ENCODE measurements around the gene MT2A. TPM values are rescaled to one million over a fixed set of nuclear protein-coding genes. Genes with fewer than 3 reads are reported as not detected.

Gene MT2A
- total RNA-seq, 4 donors from 2014 or later: 250 to 1,131 (median 795) TPM

DNA sequence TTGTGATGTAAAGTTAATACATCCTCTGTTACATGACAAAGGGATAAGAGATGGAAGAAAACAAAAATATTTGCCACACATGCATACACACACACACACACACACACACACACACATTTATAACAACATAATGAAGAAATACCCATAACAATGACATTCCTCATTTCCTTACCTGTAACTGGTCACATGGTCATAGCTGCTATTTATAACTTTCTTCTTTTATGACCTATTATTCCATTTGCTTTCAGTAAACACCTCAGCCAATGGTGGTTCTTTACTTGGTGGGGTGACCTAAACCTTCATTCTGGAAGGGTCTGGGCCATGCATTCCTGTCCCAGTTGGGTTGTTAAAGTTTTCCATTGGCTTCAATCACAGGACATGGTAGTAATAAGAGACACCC is 5.3 kb downstream of the MT2A start:
- Histone ChIP-seq H3K27me3 (no peaks in the 10 kb centered on the region), H3K27ac (no peak overlapping the region), H3K4me3 (no peak overlapping the region), H3K9me3 (no peaks in the 10 kb centered on the region), H3K4me1 (peaks cover 44 to 50% of the 10 kb centered on the region in 2 donors), H3K36me3 (no peaks in the 10 kb centered on the region)
- TF ChIP-seq POLR2A (IDR thresholded peaks at IDR 0.05): no peak
- TF ChIP-seq, protein P1, sequence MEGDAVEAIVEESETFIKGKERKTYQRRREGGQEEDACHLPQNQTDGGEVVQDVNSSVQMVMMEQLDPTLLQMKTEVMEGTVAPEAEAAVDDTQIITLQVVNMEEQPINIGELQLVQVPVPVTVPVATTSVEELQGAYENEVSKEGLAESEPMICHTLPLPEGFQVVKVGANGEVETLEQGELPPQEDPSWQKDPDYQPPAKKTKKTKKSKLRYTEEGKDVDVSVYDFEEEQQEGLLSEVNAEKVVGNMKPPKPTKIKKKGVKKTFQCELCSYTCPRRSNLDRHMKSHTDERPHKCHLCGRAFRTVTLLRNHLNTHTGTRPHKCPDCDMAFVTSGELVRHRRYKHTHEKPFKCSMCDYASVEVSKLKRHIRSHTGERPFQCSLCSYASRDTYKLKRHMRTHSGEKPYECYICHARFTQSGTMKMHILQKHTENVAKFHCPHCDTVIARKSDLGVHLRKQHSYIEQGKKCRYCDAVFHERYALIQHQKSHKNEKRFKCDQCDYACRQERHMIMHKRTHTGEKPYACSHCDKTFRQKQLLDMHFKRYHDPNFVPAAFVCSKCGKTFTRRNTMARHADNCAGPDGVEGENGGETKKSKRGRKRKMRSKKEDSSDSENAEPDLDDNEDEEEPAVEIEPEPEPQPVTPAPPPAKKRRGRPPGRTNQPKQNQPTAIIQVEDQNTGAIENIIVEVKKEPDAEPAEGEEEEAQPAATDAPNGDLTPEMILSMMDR (IDR thresholded peaks at IDR 0.05 in 4 of 5, conservative IDR thresholded peaks at IDR 0.05 in 1 of 5): no peak
- intact Hi-C loops (cut with DNase I; ENCODE audit: low total_unique reads) (no loop called here), in situ Hi-C loops (cut with MboI; ENCODE audit: low sequenced_read_pairs in 4 of 4) (no loop called here)
- ATAC-seq: no peak
- DNase-seq: no peak

DNA sequence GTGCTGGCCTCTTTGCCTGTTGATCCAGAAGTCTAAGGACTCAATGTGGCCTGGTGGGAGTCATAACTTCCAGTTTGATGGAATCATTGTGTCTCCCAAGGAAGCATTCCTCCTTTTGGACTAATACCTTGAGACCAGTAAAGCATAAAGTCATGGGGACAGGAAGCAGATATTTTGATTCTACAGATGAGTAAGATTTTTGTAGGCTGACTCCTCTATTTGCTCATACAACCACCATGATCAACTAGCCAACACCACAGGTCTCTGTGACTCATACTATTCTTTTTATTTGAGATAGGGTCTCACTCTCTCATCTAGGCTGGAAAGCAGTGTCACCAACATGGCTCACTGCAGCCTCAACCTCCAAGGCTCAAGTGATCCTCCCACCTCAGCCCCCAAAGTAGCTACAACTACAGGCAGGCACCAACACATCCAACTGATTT is 6.2 kb downstream of the MT2A start:
- H3K36me3 ChIP-seq: no peaks in the 10 kb centered on the region
- intact Hi-C loops (cut with DNase I; ENCODE audit: low total_unique reads) (no loop called here), in situ Hi-C loops (cut with MboI; ENCODE audit: low sequenced_read_pairs in 4 of 4) (no loop called here)
- H3K4me3 ChIP-seq: no peak overlapping the region
- no peaks in the 10 kb centered on the region for H3K9me3 ChIP-seq
- ATAC-seq: no peak
- H3K27ac ChIP-seq: no peak overlapping the region
- no peak for DNase-seq
- TF ChIP-seq, protein P1 (IDR thresholded peaks at IDR 0.05 in 4 of 5, conservative IDR thresholded peaks at IDR 0.05 in 1 of 5): no peak
- H3K4me1 ChIP-seq: peaks cover 35 to 48% of the 10 kb centered on the region in 2 donors
- H3K27me3 ChIP-seq: no peaks in the 10 kb centered on the region

DNA sequence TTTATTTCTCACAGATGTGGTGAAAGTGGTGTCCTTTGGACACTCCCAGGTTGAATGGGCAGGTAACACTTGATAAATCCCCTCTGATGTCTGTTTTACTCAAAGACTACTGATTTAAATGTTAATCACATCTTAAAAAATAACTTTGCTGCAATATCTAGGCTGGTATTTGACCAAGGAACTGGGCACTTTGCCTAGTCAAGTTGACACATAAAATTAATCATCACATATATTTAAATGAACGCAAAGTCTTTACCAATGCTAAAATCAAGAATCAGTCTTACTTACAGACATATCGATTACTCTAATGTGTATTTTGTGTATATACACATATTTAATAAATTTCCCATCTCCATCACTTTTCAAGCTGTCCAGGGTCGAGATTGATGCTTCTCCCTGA is 7.0 kb downstream of the MT2A start:
- in situ Hi-C loops (cut with MboI; ENCODE audit: low sequenced_read_pairs in 4 of 4): no loop called here
- Histone ChIP-seq H3K4me3 (no peak overlapping the region), H3K27ac (no peak overlapping the region), H3K9me3 (no peaks in the 10 kb centered on the region), H3K27me3 (no peaks in the 10 kb centered on the region), H3K36me3 (no peaks in the 10 kb centered on the region), H3K4me1 (peaks cover 29 to 41% of the 10 kb centered on the region in 2 donors)
- intact Hi-C loops (cut with DNase I; ENCODE audit: low total_unique reads): no loop called here
- no peak for TF ChIP-seq POLR2A (IDR thresholded peaks at IDR 0.05)
- TF ChIP-seq, protein P1 (IDR thresholded peaks at IDR 0.05 in 4 of 5, conservative IDR thresholded peaks at IDR 0.05 in 1 of 5): no peak
- DNase-seq (no peak), ATAC-seq (no peak)

DNA sequence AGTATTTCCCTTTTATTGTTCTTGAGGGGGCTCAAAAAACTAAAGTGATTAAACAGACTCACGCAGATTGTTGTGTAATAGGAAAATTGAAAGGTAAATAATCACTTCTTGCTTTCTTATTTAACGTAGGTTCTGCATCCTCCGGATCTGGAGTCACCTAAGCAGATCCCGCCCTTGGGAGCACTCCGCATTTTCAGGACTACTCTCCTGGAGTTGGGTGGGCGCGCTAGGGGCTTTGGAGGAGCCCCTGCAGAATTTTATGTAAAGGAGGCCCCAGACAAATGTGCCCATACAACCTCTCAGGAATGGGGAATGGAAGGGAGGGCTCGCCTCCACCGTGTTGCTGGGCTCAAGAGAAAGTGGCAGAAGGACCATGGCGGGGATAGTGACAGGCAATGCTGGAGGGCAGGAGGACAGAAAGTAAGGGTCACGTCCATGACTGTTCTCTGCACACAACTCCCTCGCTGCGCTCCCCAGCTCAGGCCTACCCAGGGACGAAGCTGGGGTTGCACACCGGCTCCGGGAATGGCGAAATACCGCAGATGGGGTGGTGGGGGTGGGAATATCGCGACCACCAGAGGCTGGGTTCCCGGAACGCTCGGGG is 8.3 kb downstream of the MT2A start:
- Histone ChIP-seq H3K9me3 (no peaks in the 10 kb centered on the region), H3K4me3 (peak overlapping the region; percentile 47 to 63 (median 55)), H3K36me3 (no peaks in the 10 kb centered on the region), H3K27me3 (no peaks in the 10 kb centered on the region), H3K27ac (peak overlapping the region; percentile 65 to 77 (median 74)), H3K4me1 (peaks cover 16 to 28% of the 10 kb centered on the region in 2 donors)
- DNase-seq (no peak), ATAC-seq (no peak)
- intact Hi-C loops (cut with DNase I; ENCODE audit: low total_unique reads) (no loop called here), in situ Hi-C loops (cut with MboI; ENCODE audit: low sequenced_read_pairs in 4 of 4) (no loop called here)
- TF ChIP-seq POLR2A (IDR thresholded peaks at IDR 0.05): no peak
- TF ChIP-seq, protein P1 (IDR thresholded peaks at IDR 0.05 in 4 of 5, conservative IDR thresholded peaks at IDR 0.05 in 1 of 5): no peak

Data from gastrocnemius medialis (tissue), 4 donors.